ENCODE data around the gene MAPK7.

MAPK7 gene

DNA sequence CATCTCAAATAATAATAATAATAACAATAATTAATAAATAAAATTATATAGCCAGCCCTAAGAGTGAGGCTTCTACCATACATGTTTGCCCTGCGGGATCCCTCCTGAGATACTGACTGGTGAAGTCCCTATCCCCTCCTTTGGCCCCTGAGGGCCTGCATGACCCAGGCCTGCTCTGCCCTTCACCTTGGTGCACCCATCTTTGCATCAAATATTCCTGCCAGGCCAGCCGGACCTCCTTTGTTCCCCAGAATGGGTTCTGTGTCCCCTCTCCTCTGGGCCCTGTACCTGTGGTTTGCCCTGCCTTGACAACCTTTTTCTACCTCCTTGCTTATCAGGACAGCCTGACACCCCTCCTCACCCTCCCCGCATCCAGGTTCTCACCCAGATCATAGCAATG is 30.8 kb downstream of the MAPK7 start:
- H3K9me3 ChIP-seq (ENCODE audit: control insufficient read depth, insufficient read depth, low read depth, low read length) = no peaks in the 10 kb centered on the region
- no peak overlapping the region for H3K27ac ChIP-seq (ENCODE audit: extremely low read depth, low read depth, low read length)
- TF ChIP-seq, protein P1, sequence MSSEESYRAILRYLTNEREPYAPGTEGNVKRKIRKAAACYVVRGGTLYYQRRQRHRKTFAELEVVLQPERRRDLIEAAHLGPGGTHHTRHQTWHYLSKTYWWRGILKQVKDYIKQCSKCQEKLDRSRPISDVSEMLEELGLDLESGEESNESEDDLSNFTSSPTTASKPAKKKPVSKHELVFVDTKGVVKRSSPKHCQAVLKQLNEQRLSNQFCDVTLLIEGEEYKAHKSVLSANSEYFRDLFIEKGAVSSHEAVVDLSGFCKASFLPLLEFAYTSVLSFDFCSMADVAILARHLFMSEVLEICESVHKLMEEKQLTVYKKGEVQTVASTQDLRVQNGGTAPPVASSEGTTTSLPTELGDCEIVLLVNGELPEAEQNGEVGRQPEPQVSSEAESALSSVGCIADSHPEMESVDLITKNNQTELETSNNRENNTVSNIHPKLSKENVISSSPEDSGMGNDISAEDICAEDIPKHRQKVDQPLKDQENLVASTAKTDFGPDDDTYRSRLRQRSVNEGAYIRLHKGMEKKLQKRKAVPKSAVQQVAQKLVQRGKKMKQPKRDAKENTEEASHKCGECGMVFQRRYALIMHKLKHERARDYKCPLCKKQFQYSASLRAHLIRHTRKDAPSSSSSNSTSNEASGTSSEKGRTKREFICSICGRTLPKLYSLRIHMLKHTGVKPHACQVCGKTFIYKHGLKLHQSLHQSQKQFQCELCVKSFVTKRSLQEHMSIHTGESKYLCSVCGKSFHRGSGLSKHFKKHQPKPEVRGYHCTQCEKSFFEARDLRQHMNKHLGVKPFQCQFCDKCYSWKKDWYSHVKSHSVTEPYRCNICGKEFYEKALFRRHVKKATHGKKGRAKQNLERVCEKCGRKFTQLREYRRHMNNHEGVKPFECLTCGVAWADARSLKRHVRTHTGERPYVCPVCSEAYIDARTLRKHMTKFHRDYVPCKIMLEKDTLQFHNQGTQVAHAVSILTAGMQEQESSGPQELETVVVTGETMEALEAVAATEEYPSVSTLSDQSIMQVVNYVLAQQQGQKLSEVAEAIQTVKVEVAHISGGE (tag by site-specific recombination; conservative IDR thresholded peaks at IDR 0.05; ENCODE audit: low read depth) = no peak
- no peak for TF ChIP-seq ZNF155 (tag by site-specific recombination; IDR thresholded peaks at IDR 0.05)
- TF ChIP-seq, protein P2, sequence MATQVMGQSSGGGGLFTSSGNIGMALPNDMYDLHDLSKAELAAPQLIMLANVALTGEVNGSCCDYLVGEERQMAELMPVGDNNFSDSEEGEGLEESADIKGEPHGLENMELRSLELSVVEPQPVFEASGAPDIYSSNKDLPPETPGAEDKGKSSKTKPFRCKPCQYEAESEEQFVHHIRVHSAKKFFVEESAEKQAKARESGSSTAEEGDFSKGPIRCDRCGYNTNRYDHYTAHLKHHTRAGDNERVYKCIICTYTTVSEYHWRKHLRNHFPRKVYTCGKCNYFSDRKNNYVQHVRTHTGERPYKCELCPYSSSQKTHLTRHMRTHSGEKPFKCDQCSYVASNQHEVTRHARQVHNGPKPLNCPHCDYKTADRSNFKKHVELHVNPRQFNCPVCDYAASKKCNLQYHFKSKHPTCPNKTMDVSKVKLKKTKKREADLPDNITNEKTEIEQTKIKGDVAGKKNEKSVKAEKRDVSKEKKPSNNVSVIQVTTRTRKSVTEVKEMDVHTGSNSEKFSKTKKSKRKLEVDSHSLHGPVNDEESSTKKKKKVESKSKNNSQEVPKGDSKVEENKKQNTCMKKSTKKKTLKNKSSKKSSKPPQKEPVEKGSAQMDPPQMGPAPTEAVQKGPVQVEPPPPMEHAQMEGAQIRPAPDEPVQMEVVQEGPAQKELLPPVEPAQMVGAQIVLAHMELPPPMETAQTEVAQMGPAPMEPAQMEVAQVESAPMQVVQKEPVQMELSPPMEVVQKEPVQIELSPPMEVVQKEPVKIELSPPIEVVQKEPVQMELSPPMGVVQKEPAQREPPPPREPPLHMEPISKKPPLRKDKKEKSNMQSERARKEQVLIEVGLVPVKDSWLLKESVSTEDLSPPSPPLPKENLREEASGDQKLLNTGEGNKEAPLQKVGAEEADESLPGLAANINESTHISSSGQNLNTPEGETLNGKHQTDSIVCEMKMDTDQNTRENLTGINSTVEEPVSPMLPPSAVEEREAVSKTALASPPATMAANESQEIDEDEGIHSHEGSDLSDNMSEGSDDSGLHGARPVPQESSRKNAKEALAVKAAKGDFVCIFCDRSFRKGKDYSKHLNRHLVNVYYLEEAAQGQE (tag by site-specific recombination; IDR thresholded peaks at IDR 0.05) = no peak
- TF ChIP-seq ZNF561 (tag by site-specific recombination; IDR thresholded peaks at IDR 0.05; ENCODE audit: borderline replicate concordance) = no peak
- TF ChIP-seq ZNF670 (tag by site-specific recombination; IDR thresholded peaks at IDR 0.05; ENCODE audit: low read depth) = no peak
- no peak for TF ChIP-seq ZNF202 (tag by site-specific recombination; IDR thresholded peaks at IDR 0.05; ENCODE audit: borderline replicate concordance)
- no peak for TF ChIP-seq ZNF391 (tag by site-specific recombination; IDR thresholded peaks at IDR 0.05; ENCODE audit: borderline replicate concordance, low read depth)
- TF ChIP-seq ZNF23 (tag by site-specific recombination; IDR thresholded peaks at IDR 0.05; ENCODE audit: borderline replicate concordance) = no peak
- TF ChIP-seq MEIS1 (CRISPR knock-in tag; IDR thresholded peaks at IDR 0.05; ENCODE audit: borderline replicate concordance) = no peak
- no peak overlapping the region for H3K4me3 ChIP-seq (ENCODE audit: low read depth, low read length)
- ChIA-PET CTCF (interaction anchor here (1.3 kb wide), 1 partner anchor 39 kb away, joined by 5 read pairs; no protein-coding TSS in a partner anchor), POLR2A (interaction anchor here (0.9 kb wide), 1 partner anchor 31 kb away, joined by 4 read pairs; the partner anchor contains the start of gene MAPK7)
- no peaks in the 10 kb centered on the region for H3K36me3 ChIP-seq (ENCODE audit: control insufficient read depth in 2 of 2, insufficient read depth in 1 of 2, low read length in 2 of 2)
- no peaks in the 10 kb centered on the region for H3K4me1 ChIP-seq (ENCODE audit: control insufficient read depth, insufficient read depth, low read length)

DNA sequence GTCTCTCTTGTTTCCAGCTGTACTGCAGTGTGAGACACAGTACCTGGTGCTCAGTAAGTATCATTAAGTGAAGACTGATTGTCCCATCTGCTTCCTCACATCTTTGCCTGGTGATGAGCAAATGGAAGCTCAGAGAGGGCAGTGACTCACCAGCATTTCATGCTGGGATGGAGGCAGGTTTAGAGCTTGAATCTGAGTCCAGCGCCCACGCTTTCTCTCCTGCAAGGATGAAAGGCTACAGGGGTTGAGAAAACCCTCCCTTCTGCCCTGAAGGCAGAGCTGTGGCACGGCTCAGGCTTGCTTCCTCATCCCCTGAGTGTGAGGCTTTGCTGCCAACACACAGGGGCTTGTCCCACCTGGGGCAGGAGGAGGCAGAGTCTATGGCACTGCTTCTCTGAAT is 31.2 kb downstream of the MAPK7 start:
- Histone ChIP-seq H3K4me3 (ENCODE audit: low read depth, low read length) (no peak overlapping the region), H3K9me3 (ENCODE audit: control insufficient read depth, insufficient read depth, low read depth, low read length) (no peaks in the 10 kb centered on the region), H3K36me3 (ENCODE audit: control insufficient read depth in 2 of 2, insufficient read depth in 1 of 2, low read length in 2 of 2) (no peaks in the 10 kb centered on the region), H3K4me1 (ENCODE audit: control insufficient read depth, insufficient read depth, low read length) (no peaks in the 10 kb centered on the region), H3K27ac (ENCODE audit: extremely low read depth, low read depth, low read length) (no peak overlapping the region)
- TF ChIP-seq EGR2 (tag by site-specific recombination; IDR thresholded peaks at IDR 0.05; ENCODE audit: low read depth) = peak; percentile 74
- TF ChIP-seq ZNF747 (tag by site-specific recombination; IDR thresholded peaks at IDR 0.05) = no peak
- TF ChIP-seq ZFHX2 (tag by site-specific recombination; conservative IDR thresholded peaks at IDR 0.05) = peak; percentile 74
- TF ChIP-seq ZIC2 (tag by site-specific recombination; IDR thresholded peaks at IDR 0.05) = peak; percentile 19; the same call in 1 of the 2 replicates
- no peak for TF ChIP-seq KLF8 (tag by site-specific recombination; IDR thresholded peaks at IDR 0.05)
- TF ChIP-seq ZNF274 (IDR thresholded peaks at IDR 0.05; ENCODE audit: low read length) = no peak
- TF ChIP-seq ZNF274 (tag by site-specific recombination; IDR thresholded peaks at IDR 0.05; ENCODE audit: borderline replicate concordance) = no peak
- TF ChIP-seq ZNF830 (tag by site-specific recombination; IDR thresholded peaks at IDR 0.05; ENCODE audit: low read depth) = no peak
- TF ChIP-seq, protein P3, sequence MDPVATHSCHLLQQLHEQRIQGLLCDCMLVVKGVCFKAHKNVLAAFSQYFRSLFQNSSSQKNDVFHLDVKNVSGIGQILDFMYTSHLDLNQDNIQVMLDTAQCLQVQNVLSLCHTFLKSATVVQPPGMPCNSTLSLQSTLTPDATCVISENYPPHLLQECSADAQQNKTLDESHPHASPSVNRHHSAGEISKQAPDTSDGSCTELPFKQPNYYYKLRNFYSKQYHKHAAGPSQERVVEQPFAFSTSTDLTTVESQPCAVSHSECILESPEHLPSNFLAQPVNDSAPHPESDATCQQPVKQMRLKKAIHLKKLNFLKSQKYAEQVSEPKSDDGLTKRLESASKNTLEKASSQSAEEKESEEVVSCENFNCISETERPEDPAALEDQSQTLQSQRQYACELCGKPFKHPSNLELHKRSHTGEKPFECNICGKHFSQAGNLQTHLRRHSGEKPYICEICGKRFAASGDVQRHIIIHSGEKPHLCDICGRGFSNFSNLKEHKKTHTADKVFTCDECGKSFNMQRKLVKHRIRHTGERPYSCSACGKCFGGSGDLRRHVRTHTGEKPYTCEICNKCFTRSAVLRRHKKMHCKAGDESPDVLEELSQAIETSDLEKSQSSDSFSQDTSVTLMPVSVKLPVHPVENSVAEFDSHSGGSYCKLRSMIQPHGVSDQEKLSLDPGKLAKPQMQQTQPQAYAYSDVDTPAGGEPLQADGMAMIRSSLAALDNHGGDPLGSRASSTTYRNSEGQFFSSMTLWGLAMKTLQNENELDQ (tag by site-specific recombination; IDR thresholded peaks at IDR 0.05; ENCODE audit: low read depth) = no peak
- peak; percentile 94 for TF ChIP-seq ZNF660 (tag by site-specific recombination; IDR thresholded peaks at IDR 0.05)
- no peak for TF ChIP-seq ZNF610 (tag by site-specific recombination; IDR thresholded peaks at IDR 0.05; ENCODE audit: borderline replicate concordance)
- CTCF ChIA-PET = interaction anchor here (1.3 kb wide), 1 partner anchor 38 kb away, joined by 5 read pairs; no protein-coding TSS in a partner anchor
- POLR2A ChIA-PET = interaction anchor here (0.9 kb wide), 1 partner anchor 31 kb away, joined by 4 read pairs; the partner anchor contains the start of gene MAPK7
